Mucosa of stomach (tissue), 1 donor: Measurements from ENCODE around the gene DONSON.
"Not testable (repeated sequence)": the region's sequence is repeated elsewhere in the genome, so short reads cannot be mapped to it uniquely, and the experiment has no call there.

ENCODE experiments used
- H3K27me3 ChIP-seq: one replicate; pipeline ENCODE4 v1.7.0; 2013; ENCODE audit warnings: mild to moderate bottlenecking, low read length; ENCODE audit not compliant: control insufficient read depth, insufficient read depth
- H3K36me3 ChIP-seq: one replicate; pipeline ENCODE4 v1.7.0; 2013; ENCODE audit warnings: low read length; ENCODE audit not compliant: control insufficient read depth, insufficient read depth
- H3K4me1 ChIP-seq: one replicate; pipeline ENCODE4 v1.7.0; 2013; ENCODE audit warnings: mild to moderate bottlenecking, low read length; ENCODE audit not compliant: control insufficient read depth, insufficient read depth
- H3K4me3 ChIP-seq: one replicate; pipeline ENCODE4 v1.7.0; 2013; ENCODE audit warnings: low read length
- H3K9ac ChIP-seq: one replicate; pipeline ENCODE4 v1.7.0; 2013; ENCODE audit warnings: mild to moderate bottlenecking, low read length, moderate library complexity
- H3K9me3 ChIP-seq: one replicate; pipeline ENCODE4 v1.7.0; 2013; ENCODE audit warnings: mild to moderate bottlenecking, low read length, moderate library complexity; ENCODE audit not compliant: control insufficient read depth
- donor health status: Pancreatic carcinoma.

The DONSON gene

GRCh38 chr21:33584455-33584854, 4.0 kb downstream of the DONSON start:
- Histone ChIP-seq H3K9me3 (no peaks in the 10 kb centered on the region), H3K4me3 (no peak overlapping the region), H3K36me3 (no peaks in the 10 kb centered on the region), H3K4me1 (no peaks in the 10 kb centered on the region), H3K9ac (no peak overlapping the region), H3K27me3 (no peaks in the 10 kb centered on the region)

GRCh38 chr21:33578959-33579542, 9.4 kb downstream of the DONSON start:
- no peaks in the 10 kb centered on the region for H3K9me3 ChIP-seq
- no peaks in the 10 kb centered on the region for H3K27me3 ChIP-seq
- H3K36me3 ChIP-seq, result no peaks in the 10 kb centered on the region
- H3K9ac ChIP-seq, result no peak overlapping the region
- no peaks in the 10 kb centered on the region for H3K4me1 ChIP-seq
- no peak overlapping the region for H3K4me3 ChIP-seq

- Histone ChIP-seq H3K9me3 (no peaks in the 10 kb centered on the region), H3K36me3 (no peaks in the 10 kb centered on the region), H3K9ac (no peak overlapping the region), H3K27me3 (no peaks in the 10 kb centered on the region), H3K4me1 (no peaks in the 10 kb centered on the region), H3K4me3 (no peak overlapping the region)
Measured at GRCh38 chr21:33578214-33578613, 10.3 kb downstream of the DONSON start.

DNA sequence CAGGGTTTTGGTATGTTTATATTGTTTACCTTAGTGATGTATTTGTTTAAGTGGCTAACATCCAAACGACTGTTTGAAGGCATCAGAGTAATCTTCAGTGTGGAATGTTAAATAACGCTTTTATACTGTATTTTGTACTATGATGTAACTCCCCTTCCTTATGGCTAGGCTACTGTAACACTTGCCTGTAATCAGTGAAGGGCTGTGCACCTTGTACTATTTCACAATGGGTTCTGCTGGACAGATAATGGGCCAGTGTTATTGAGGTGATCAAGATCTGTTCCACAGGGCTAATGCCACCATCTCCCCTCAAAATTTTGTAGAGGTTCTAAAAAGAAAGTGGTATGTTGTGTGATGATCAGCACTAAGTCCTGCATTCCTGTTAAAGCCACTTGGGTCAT, 11.7 kb downstream of the DONSON start:
- not testable (repeated sequence) for H3K4me1 ChIP-seq, H3K36me3 ChIP-seq, H3K9ac ChIP-seq, H3K27me3 ChIP-seq, H3K4me3 ChIP-seq, H3K9me3 ChIP-seq

GRCh38 chr21:33572350-33572749, 16.1 kb downstream of the DONSON start:
- H3K9me3 ChIP-seq, result no peaks in the 10 kb centered on the region
- H3K27me3 ChIP-seq, result no peaks in the 10 kb centered on the region
- no peak overlapping the region for H3K4me3 ChIP-seq
- H3K36me3 ChIP-seq, result peaks cover 4% of the 10 kb centered on the region
- H3K9ac ChIP-seq, result no peak overlapping the region
- H3K4me1 ChIP-seq, result no peaks in the 10 kb centered on the region

- no peak overlapping the region for H3K9ac ChIP-seq
- H3K9me3 ChIP-seq, result no peaks in the 10 kb centered on the region
- H3K4me1 ChIP-seq, result no peaks in the 10 kb centered on the region
- peaks cover 4% of the 10 kb centered on the region for H3K36me3 ChIP-seq
- no peaks in the 10 kb centered on the region for H3K27me3 ChIP-seq
- H3K4me3 ChIP-seq, result no peak overlapping the region
Measured at GRCh38 chr21:33569991-33570390, 18.5 kb downstream of the DONSON start.

- Histone ChIP-seq H3K36me3 (peaks cover 4% of the 10 kb centered on the region), H3K4me1 (no peaks in the 10 kb centered on the region), H3K9ac (no peak overlapping the region), H3K4me3 (no peak overlapping the region), H3K9me3 (no peaks in the 10 kb centered on the region), H3K27me3 (no peaks in the 10 kb centered on the region)
Measured at GRCh38 chr21:33568448-33568847, 20.0 kb downstream of the DONSON start.

- Histone ChIP-seq H3K9ac (no peak overlapping the region), H3K27me3 (no peaks in the 10 kb centered on the region), H3K4me1 (no peaks in the 10 kb centered on the region), H3K9me3 (no peaks in the 10 kb centered on the region), H3K4me3 (no peak overlapping the region), H3K36me3 (peaks cover 4% of the 10 kb centered on the region)
Measured at GRCh38 chr21:33567914-33568313, 20.6 kb downstream of the DONSON start.

GRCh38 chr21:33566514-33566913, 22.0 kb downstream of the DONSON start:
- H3K9me3 ChIP-seq, result no peaks in the 10 kb centered on the region
- no peaks in the 10 kb centered on the region for H3K4me1 ChIP-seq
- H3K27me3 ChIP-seq, result no peaks in the 10 kb centered on the region
- peaks cover 4% of the 10 kb centered on the region for H3K36me3 ChIP-seq
- no peak overlapping the region for H3K9ac ChIP-seq
- no peak overlapping the region for H3K4me3 ChIP-seq

- Histone ChIP-seq H3K27me3 (no peaks in the 10 kb centered on the region), H3K4me3 (no peak overlapping the region), H3K36me3 (no peaks in the 10 kb centered on the region), H3K9me3 (no peaks in the 10 kb centered on the region), H3K4me1 (no peaks in the 10 kb centered on the region), H3K9ac (no peak overlapping the region)
Measured at GRCh38 chr21:33562389-33562788, 26.1 kb downstream of the DONSON start.

- H3K9ac ChIP-seq, result no peak overlapping the region
- H3K4me1 ChIP-seq, result no peaks in the 10 kb centered on the region
- no peaks in the 10 kb centered on the region for H3K9me3 ChIP-seq
- no peaks in the 10 kb centered on the region for H3K27me3 ChIP-seq
- H3K36me3 ChIP-seq, result no peaks in the 10 kb centered on the region
- no peak overlapping the region for H3K4me3 ChIP-seq
Measured at GRCh38 chr21:33561373-33561772, 27.1 kb downstream of the DONSON start.

DNA sequence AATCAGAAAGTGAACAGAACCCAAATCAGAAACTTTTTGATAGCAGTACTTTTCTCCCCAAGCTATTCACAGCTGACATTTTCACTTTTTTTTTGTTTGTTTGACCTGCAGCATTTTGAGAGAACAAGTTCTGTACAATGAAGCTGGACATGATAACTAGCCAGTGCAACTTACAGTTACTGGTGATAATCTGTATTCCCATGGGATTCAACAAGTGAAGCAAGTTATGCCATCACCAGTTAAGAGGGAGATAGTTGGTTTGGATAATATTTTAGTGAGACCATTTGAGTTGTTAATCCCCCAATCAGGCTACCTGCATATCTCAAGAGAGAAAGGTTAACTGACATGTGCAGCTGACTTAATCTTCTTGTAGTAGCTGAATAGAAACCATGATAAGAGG, 27.5 kb downstream of the DONSON start:
- no peak overlapping the region for H3K4me3 ChIP-seq
- no peaks in the 10 kb centered on the region for H3K36me3 ChIP-seq
- no peaks in the 10 kb centered on the region for H3K9me3 ChIP-seq
- H3K9ac ChIP-seq, result no peak overlapping the region
- H3K27me3 ChIP-seq, result no peaks in the 10 kb centered on the region
- no peaks in the 10 kb centered on the region for H3K4me1 ChIP-seq

DNA sequence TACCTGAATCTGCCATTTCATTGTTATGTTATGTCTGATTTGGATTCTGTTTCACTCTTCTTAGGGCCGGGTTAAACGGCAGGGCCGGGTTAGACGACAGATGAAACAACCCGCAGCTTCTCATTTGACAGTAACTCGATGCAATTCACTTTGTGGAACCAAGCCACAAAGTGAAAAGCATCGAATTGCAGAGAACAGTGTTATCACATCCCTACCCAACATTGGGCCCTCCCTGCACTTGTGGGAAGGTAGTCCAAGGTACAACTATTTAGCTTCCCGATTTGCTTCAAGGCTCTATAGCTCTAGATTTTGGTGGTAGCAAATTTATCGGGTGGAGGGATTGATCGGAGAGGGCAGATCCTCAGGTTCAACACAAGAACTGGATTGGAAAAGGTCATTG, 28.7 kb downstream of the DONSON start:
- H3K9ac ChIP-seq, result no peak overlapping the region
- H3K4me1 ChIP-seq, result no peaks in the 10 kb centered on the region
- no peaks in the 10 kb centered on the region for H3K9me3 ChIP-seq
- no peaks in the 10 kb centered on the region for H3K36me3 ChIP-seq
- H3K27me3 ChIP-seq, result no peaks in the 10 kb centered on the region
- no peak overlapping the region for H3K4me3 ChIP-seq
